Suprapubic skin (tissue), 2 donors: Measurements from ENCODE around the gene NAALADL2.

Experiments used
- EP300 ChIP-seq: sonication (generic); formaldehyde crosslinking; IDR thresholded peaks from one replicate; pipeline ENCODE4 v1.6.1; 2017; ENCODE audit warnings: antibody characterized with exemption
- POLR2A ChIP-seq, 2 donors: fragments of 450-650 bp; IDR thresholded peaks; one replicate each; pipeline ENCODE4 v1.6.1; 2017; ENCODE audit warnings: antibody characterized with exemption in 2 of 2, mild to moderate bottlenecking in 2 of 2, moderate library complexity in 2 of 2

DNA sequence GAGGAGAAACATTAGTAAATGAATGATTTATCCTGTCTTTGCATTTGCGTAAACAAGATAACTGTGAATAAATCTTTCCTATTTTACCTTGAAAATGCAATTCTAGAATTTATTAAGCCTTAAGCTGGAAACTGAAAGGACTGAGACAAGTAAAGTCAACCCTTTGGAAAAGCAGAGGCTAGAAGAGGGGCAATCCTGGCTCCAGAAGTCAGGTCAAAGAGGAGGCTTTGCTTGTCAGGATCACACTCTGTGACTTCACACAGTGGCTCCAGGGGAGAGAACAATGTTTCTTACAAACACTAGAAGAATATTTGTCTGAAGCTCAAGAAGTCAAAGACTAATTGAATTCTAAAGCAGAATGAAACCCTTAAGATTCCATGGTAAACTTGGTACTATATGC lies 530.4 kb downstream of the NAALADL2 start:
- TF ChIP-seq POLR2A (IDR thresholded peaks at IDR 0.05) (no peak), EP300 (no peak)
